ENCODE results near the gene HOXB4.

Gene HOXB4

DNA sequence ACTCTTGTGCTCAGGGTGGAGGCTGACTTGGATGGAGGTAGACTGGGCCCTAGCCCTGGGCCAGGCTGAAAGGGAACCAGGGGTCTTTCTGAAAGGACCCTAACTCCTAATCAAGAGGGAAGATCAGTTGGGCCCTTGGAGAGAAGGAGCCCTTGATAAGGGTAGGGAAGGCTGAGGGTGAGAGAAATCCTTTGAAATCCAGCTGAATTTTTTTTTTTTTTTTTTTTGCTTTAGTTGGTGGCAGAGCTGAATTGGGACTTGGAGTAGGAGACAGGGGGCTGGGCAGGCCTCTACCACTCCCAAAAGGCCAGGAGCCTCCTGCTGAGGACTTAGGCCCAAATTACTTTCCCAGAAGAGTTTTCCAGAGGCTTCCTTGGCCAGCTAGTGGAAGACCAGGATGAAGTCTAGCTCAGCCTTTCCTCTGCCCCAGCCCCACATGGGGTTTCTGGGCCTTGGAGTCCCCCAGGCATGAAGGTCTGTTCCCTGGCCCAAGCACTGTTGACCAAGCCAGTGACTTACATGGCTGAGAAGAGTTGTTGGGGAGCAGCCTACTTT is 12.5 kb upstream of the HOXB4 start:
- DNase-seq (ENCODE audit: low spot score), result no peak

DNA sequence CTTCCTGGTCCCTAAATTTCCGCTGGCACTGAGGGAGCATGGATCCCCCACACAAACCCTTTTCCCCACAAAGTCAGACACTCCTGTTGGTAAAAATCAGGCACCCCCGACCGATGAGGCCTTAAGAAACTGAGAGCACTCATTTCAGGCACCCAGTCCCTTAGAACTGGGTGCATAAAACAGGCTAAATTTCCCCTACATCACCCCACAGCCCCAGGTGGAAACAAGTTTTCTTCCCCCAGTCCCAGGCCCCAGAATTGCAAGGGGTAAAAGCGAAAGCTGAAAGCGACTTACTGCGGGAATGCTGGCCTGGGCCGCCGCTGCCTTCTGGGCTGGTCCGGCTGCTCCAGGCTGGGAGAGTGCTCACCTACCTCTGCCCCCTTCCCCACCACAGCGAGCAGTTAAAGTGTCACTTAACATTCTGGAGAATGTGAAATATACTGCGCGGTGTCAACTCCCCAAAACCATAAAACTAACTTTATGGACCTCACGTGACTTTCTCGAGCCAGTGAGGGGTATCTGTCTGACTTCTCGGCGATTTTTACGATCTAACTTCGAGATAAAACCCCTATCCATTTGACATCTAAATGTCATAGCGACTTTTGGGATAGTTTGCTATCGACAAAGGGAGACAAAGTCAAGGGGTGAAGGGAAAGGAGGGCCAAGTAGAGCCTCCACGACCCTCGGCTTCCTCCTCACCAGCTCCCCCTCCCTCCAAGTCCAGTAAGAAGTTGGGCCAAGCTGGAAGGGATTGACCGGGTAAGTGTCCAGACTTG is 11.9 kb upstream of the HOXB4 start, which contains the start of gene HOXB3:
Gene HOXB3, minus strand, starts transcription at position 411 of the 776 bp plus-strand sequence. CDS start 37,767 bp downstream, outside the sequence.
- no peak for DNase-seq (ENCODE audit: low spot score)

DNA sequence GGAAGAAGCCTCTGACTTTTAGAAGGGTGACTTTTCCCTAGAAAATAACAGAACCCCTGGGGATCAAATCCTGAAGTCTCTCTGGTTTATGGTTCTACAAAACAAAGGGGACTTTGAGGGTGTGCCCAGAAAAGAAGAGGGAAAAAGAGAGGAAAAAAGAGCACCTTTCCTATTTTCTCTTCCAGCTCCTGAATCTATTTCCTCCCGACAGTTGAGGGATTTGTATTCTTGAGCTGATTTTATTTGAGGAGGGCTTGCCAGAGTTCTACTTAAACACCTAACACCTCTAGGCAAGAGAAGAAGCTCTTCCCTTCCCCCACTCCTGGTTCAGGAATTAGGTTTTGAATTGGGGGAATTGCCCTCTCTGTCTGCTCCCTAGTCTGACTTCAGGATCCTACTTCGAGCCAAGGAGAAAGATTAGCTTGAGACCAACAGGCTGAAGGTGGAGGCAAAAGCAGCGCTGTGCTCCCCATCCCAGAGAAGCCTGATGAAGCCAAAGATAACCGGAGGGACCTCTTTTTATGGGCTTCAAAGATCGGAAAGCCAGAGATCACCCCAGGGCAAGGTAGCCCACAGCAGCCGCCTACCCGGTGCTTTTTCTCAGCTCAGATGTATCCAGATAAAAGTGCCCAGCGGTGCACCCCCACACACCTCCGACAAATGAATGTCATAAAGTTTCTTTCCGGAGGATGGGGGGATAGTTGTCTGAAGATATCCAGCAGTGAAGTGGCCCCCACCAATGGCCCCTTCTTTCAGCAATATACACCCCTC is 11.1 kb upstream of the HOXB4 start:
- DNase-seq (ENCODE audit: low spot score), result no peak

DNA sequence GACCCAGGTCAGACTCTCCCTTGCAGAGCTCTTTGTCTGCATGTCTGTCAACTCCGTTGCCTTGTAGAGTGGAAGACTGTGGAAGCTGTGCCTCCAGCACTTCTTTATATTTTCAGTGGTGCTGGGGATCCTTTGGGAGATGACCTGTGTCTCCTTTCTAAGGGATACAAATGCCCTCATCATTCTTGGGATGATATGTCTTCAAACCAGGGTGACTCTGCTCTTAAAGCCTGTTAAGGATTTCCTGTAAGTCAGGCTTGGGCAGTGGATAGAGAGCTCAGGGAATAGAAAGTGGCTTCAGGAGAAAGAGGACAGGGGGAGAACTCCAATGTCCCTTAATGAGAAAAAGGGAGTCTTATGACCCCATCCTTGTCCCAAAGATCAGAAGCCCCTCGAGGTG is 10.4 kb upstream of the HOXB4 start:
- DNase-seq (ENCODE audit: low spot score), result no peak

DNA sequence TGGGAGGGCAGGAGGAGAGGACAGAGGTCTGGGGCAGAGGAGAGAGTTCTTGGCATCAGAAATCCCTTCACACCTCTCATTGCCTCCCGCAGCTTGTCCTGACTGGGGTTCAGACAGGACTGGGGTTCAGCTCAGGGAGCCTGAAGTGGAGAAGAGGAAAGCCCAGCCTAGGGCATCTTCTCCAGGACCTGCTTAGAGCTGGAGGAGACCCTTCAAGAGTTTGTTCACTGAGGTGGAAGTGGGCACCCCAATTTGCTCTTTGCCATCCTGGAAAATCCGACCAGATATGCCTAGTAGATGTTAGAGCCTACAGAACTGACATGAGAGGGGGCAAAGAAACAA is 9.9 kb upstream of the HOXB4 start:
- DNase-seq (ENCODE audit: low spot score), result no peak

DNA sequence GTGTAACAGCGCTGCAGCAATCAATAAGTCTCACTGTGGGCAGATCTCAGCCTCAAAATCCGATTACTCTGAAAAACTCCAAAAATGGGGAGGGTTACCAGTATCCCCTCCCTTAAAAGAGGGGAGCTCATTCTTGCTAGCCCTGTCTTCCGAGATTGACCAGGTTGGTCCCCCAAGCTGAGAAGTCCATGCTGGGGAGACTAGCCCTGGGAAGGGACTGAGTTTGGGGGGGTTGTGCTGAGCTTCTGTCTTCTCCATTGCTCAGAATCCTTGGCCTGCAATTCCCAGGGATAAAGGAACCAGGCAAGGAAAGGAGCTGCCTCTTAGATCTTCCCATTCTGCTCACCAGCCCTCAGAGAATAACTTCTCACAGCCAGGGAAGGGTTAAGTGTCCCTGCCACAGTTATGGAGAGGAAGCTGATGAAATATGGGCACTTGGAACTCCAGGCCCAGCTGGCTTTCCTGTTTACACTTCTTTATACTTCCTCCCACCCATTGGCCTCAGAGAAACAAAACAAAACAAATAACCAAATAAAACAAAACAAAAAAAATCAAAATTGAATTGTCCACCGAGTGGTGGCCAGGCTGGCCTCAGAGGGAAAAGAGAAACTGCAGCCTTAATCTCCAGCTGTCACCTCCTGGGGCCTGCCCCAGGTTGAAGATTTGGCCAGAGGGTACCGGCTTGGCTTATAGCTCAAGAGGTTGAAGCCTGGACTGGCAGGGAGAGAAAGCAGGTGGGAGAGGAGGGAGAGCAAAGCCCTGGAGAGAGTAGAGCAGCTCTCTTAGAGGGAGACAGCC is 9.3 kb upstream of the HOXB4 start:
- no peak for DNase-seq (ENCODE audit: low spot score)

DNA sequence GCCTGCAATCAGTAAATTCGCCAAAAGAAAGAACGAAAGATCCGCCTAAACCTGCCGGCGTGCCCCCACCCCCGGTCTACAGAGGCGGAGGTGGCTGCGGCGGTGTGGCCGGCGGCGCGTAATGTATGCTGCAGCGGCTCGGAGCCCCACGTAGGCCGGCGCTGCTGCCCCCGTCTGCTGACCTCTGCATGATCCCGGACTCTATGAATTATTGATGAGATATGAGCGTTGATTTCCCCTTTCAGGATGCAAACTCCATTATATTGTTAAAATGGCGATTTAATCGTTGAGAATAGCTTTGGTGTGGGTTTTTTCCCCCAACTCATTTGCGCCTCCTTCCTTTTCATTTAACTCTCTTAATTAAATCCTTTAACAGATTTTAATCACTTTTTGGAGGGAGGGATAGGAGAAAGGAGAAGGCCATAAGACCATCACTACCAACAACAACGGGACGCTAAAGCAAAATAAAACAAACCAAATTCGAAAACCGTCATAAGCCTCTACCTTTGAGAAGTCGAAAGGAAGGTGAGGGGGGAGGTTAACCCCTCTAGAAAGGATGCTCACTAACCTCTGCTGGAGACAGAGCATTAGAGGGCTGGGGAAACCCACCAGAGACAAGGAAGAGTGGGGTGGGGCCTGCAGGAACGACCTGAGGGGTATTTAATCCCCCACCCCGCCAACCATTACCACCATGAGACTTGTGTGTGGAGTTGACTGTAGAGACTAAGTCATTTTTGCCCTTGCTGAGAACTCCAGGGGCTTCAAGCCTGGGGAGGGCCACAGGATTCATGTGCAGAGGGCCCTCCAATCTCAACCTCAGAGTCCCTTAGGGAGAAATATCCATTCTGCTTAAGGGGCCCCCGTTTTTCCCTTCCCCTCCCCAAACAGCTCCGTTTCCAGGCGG is 8.5 kb upstream of the HOXB4 start:
- no peak for DNase-seq (ENCODE audit: low spot score)

DNA sequence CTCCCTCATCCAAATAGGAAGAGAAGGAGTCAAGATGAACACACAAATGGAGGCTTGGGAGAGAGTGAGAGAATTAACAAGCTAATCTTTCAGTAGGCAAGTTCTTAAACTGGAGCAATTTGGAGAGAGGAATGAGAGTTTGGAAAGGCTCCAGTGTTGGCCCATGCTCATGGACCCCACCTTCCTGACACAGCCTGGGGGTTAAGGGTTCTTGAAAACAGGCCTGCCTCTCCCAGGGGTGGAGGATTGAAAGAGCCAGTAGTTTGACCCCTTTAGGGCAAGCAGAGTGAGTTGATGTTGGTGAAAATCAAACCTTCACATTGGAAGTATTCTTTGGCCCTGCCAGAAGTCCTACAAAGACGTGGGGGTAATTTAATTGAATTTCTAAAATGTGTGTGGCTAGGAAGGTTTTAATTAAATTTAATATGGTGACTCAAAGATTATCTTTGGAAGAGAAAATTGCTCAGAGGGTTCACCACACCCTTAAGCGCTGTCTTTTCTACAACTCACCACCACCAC is 6.1 kb upstream of the HOXB4 start:
- no peak for DNase-seq (ENCODE audit: low spot score)

DNA sequence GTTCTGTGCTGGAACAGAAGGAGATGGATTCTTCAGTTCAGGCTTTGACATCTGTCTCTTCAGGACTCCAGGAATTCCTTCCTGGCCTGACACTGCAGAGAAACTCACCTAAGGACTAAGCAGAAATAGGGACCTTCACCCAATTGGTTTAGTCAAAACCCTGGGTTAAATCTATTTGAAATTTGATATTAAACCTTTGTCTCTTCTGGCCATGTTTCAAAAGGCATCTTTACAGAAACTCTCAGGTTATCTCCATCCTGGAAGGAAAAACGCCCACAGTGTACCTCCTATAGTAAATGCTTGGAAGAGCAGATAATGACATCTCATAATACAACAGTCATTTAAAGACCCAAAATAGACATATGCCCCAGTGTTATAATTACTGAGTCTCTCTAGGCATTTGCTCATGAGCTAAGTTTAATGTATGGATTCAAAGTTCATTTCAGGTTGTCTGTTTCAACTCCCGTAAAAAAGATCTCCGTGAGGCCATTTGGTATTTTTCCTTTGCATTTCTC is 5.6 kb upstream of the HOXB4 start:
- DNase-seq (ENCODE audit: low spot score), result no peak

DNA sequence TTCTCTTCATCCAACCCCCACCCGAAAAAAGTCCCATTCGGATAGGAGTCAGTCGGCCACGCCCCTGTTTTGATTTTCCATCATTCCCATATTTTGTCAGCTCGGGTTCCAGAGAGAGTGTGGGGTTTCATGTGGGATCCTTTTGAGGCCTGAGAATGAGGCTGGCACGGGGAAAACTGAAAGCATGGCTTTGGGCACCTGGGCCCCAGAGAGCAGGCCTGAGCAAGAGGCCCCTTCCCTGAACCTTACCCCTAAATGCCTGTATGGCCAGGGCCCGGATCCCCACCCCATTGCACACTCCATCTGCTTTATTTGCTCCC is 4.6 kb upstream of the HOXB4 start:
- no peak for DNase-seq (ENCODE audit: low spot score)

DNA sequence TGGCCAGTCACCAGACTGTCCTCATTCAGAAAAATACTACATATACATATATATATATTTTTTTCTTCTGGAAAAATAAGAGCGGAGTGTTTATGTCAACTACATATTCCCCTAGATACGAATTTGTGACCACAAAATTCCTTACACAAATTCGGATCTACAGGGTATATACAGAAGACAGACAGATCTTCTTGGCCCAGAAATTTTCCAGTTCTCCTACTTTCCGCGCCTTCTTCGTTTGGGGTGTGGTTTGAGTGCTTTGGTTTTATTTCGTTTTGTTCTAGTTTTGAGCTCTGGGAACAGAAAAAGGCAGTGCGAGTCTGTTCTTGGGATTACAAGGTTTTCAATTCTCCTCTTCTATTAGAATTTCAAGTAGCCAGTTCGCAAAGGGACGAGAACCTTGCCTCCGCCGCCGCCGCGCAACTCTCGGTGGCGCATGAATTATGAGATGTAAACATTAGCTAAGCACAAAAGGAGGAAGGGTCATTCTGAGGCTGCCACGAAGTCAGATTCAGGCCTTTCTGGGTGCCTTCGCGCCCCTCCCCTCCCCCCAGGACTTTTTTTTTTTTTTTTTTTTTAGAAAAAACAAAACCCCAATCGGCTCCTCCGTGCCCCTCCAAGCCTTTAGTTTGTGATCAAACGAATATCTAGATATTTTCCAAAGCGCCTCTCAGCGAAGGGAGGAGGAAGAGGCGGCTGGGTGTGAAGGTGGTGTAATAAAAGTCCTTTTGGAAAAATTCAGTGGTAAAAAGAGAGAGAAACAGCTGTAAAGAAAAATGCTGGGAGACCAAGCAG is 1.8 kb upstream of the HOXB4 start:
- no peak for DNase-seq (ENCODE audit: low spot score)

DNA sequence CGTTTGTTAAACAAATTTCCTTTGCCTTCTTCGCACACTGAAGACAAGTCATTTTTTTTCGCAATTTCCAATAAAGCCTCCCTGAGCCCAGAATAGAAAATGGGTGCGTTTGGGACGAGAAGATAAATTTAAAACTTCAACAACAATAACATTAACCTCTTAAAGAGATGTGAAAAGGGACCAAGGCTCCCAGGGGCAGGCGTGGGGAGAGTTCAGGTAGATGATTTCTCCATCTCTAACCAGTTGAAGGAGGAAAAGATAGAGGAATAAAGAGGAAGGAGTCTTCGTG is 1.3 kb upstream of the HOXB4 start:
- no peak for DNase-seq (ENCODE audit: low spot score)

DNA sequence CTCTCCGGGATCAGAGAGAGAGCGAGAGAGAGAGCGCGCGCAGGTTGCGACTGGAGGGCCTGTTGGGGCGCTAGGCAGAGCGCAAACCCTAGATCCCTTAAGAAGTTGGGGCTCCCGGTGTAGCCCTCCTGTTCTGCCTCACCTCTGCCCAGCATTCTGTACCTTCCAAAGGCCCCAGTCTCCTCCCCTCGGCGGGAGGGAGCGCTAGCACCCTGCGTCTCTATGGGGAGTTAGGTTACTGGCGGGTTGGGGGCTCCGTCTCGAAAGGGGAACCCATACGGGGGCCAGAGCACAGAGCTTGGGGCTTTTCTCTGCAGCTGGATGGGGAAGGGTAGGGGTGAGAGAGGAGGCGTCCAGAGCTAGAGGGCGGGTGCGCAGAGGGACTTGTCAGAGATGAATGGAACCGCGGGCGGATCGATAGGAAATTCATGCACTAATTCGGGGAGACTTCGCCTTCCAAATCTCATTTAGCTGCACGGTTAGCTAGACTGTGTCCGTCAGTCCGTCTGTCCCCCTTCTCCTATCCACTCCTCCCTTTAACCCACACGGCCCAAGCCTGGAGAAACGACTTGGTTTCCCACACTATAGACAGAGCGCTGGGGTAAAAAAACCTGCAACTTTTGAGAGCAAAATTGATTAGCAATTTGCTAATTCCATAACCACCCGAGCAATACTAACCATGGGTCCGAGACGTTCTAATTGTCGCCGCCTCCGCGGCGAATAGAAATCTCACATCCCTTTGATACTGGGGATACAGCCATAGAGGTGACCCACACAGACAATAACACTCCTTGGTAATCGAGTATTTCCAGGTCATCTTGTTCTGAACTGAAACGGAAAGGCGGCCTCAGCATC is 693 bp upstream of the HOXB4 start:
- DNase-seq (ENCODE audit: low spot score), result no peak

DNA sequence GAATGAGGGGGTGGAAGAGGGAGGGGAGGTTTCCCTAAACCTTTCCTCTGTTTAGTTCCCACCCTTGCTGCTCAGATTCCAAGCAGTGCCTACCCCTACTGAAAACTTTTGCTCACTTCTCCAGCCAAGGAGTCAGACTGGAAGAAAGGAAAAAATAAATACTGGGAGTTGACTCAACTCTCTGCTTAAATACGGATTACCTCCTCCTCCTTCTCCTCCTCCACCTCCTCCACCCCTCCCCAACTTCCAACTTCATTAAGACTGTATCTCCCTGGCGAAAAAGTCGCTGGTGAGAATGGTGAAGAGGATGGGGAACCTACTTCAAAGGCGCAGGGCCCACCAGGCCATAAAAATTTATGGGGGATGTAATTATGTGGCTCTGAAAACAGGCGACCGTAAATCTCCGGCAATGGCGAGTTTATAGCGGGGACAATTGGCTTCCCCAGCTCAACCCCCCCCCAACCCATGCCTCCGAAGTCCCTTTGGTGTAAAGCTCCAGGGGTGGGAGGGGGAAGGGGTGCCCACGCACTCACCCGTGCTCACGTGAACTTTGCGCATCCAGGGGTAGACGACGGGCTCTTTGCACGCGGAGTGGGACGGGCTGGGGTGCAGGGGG is 712 bp downstream of the HOXB4 start:
- no peak for DNase-seq (ENCODE audit: low spot score)

DNA sequence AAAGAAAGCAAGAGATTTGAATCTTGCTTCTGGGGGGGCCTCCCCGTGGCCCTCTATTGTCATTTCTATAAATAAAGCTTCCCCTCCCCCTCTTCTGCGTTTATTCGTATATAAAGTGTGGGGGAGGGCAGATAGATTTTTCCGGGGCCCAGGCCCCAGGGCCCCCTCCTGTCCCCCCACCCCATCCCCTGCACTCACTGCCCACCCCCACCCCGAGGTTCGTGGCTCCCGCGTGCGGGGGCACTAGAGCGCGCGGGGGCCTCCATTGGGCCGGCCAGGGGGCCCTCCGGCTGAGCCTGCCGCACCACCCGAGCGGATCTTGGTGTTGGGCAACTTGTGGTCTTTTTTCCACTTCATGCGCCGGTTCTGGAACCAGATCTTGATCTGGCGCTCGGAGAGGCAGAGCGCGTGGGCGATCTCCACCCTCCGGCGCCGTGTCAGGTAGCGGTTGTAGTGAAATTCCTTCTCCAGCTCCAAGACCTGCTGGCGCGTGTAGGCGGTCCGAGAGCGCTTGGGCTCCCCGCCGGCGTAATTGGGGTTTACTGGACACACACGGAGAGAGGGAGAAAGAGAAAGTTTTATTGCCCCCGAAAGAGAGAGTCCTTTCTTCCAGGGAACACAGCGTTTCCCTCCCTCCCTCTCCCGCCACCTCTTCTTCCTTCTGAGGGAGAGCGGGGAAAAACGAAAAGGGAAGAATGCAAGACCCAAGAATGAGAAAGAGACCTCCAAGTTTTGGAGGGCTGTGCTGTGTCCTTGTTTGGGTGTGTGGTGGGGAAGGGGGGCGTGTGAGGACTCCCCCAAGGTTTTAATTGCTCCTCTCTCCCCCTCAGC is 1.5 kb downstream of the HOXB4 start:
- DNase-seq (ENCODE audit: low spot score), result no peak

DNA sequence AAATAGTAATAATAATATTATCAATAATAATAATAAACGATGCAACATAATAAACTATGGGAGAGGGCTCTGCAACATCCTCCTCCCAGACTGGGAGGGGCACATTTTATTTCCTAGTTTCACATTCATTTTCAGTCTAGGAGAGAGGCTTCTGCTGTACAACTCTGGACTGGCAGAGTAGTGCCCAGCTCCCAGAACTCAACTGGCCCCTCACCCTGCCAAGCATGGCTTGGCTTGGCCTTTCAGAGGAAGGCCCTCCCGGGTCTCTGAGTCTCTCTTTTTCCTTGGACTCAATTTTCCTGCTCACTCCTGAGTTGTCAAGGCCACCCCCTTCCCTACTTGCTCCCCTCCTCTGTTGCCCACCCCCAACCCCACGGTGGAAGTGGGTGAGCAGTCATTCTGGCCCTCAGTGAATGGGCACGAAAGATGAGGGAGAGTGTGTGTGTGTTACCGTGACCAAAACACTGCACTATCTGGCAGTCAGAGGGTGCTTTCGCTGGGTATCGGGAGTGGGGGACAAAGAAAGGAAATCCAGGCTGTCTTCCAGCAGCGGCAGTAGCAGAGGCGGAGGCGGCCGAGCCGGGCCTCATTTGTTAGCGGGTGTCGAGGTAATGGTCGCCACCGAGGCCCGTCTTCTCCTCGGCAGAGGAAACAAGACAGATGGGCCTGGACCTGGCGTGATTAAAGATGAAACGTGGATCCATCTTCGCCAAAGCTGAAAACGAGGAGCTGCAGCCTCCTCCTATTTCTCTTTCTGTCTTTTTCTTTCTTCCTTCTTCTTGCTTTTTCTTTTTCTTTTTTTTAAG is 2.3 kb downstream of the HOXB4 start:
- DNase-seq (ENCODE audit: low spot score), result no peak

DNA sequence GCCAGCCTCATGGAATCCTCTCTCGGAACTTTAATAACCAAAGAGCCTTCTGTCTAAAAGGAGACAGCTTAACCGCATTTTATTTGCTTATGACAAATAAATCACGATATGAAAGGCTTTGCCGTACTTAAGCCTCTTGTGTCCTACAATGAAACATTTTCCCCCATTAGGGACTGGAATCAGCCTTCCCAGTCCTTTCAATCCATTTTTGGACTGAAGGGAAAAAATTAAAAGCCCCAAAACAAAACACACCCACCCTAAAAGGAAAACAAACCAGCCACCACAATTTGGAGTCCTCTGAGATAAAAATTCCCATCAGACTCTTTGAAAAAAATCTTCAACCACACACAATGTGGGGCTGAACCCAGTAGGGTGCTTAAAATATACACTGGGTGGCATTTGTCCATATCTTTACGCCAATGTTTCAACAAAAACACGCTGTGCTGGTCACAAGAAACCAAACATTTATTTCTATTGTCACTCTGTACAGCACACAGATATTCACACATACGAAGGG is 3.0 kb downstream of the HOXB4 start:
- no peak for DNase-seq (ENCODE audit: low spot score)

Data from SK-N-DZ (cell line).